HG02623 (cell line): Measurements from ENCODE around the gene KIAA1549.

Source experiments
- ATAC-seq: cut with Tn5 transposase; IDR thresholded peaks from one replicate; pipeline ENCODE4 v1.9.1; 2021; ENCODE audit warnings: moderate library complexity; ENCODE audit not compliant: unreplicated experiment

The KIAA1549 gene

DNA sequence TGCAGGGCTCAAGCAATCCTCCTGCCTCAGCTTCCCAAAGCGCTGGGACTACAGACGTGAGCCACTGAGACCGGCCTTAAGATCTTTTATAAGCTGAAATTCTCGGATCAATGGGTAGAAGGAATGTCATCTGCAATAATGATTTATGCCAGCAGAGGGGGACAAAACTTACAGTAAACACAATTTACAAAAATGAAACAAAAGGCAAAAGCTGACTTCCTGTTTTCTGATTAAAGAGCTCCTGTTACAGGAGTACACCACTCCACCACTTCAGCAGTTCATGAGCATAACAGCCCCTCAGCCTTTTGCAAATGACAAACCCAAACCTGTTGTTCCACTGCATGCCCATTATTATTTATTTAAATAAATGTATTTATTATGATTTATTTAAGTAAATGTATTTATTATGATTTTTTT, 94.7 kb downstream of the KIAA1549 start:
- peak; percentile 74 for ATAC-seq

DNA sequence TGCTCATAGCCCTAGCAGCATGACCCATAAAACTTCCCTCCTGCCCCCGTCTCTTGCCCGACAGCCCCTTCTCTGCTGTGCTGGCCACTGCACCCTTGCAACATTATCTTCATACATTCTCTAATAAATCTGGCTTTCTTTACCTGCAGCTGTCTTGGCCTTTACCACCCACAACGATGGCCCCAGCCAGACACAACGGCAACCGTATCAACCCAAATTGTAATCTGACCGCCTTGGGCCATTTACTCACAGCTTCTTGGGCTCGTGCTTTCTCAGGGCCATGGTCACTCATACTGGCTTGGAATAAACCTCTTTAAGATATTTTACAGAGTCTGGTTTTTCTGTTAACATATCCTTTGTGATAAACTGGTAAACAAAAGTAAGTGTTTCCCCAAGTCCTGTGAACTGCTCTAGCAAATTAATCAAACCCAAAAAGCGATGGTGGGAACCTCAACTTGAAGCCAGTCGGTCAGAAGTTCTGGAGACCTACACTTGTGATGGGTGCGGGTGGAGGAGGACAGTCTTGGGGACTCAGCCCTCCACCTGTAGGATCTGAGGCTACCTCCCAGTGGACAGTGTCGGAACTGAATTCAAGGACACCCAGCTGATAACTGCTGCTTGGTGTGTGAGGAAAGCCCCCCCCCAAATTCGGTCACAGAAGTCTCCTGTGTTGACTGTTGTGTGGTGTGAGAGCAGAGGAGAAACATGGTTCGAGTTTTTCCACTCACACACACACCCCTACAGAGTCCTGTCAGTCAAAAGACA, 95.6 kb downstream of the KIAA1549 start:
- ATAC-seq, result no peak

DNA sequence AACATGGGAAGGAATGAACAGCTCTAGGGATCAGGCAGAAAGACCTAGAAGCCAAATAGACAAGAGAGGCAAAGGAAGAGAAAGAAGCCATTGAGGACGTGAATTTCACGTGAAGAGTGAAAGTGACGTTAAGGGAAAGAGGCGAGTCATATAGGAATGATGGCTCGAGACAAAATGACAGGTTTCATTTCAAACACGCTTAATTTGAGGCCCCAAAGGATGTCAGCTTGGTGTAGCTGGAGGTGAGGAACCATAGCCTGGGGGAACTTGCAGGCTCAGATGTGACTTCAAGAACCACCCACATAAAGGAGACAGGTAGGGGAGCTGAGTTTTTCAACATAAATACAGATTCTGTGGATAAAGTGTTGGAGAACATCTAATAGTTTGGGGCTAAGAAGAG, 98.9 kb downstream of the KIAA1549 start:
- ATAC-seq, result no peak

DNA sequence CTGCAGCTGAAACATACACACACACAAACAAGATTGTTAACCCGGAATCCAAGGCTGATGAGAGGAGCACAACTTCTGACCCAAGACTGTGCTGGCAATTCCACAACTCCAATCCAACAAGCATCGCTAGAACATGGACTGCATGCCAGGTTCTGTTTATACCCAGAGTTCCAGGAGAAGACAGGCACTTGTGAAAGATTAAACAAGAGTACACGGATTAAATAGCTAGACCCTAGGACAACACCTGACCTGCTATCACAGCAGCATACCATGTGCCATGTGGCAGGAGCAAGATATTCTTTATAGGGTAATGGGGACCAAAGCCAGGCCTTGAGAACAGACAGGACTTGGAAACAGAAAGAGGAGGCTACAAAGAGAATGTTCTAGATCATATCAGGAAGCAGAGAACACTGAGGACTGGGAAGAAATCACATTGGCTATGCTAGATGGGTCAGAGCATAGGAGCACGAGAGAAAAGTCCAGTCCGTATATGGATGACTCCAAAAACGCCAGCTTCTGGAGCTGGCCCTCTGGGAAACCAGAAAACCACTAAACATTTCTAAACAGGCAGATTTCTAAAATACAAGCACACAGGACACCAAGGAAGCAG, 99.5 kb downstream of the KIAA1549 start:
- ATAC-seq, result no peak

DNA sequence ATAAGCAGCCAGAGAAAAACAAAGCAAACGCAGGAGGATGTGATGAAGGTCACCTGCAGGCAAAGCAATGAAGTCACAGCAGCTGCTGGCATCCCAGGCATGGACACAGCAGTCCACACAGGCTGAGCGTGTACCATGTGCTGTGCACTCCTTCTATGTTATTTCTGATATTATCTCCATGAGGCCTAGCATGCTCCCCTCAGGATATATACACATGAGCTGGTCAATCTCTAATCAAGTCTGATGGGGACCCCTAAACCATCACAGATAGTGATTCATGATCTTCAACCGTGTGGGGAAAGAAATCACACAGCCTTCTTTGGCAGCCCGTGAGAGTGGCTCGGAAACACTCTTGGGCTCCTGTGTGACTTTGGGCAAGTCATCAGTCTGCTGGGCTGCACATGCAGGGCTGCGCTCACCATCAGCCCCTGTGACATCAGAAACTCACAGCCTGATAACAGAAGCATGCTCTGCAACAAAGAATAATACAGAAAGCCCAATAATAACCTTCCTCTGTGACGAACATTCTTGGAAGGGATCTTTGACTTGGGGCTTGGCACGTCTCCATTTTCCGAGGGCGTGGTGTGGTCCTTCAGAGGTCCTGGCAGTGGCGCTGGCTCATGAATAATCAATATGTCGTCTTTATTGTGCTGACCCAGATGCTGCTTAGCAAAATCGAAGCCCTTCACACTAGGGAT, 100.2 kb downstream of the KIAA1549 start:
- no peak for ATAC-seq

DNA sequence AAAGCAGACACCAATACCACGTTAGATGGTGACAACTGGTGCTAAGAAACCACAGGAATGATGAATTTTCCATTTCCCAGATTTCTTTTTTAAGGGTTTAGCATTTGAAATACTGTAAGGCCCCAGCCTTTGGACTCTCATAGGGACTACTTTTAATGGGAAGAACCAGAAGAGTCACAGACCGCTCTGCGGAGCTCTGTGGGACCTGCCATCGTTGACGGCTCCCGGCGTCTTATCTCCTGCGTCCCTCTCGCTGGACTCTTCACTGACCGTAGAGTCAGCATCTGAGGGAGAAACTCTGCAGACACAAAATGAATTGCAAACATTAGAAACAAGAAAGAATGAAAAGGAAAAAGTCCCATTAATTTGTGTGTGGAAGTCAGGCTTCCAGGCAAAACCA, 101.8 kb downstream of the KIAA1549 start:
- ATAC-seq, result no peak

DNA sequence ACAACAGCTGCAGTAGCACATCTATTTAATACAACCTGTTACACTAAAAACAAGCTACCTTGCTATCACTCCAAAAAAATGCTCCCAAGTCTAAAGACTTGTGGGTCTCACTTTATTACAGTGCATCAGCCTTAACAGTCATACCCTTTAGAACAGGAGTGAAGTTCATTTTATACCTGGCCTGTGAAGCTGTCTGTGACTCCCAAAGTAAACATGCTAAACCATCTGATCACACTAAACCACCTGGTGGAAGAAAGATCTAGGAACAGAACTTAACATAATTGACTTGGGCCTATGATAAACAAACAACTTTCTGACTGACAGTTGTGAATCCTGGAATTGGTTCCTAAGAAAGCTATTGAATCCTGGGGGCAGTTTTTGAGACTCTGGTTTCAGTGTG, 102.3 kb downstream of the KIAA1549 start:
- no peak for ATAC-seq

DNA sequence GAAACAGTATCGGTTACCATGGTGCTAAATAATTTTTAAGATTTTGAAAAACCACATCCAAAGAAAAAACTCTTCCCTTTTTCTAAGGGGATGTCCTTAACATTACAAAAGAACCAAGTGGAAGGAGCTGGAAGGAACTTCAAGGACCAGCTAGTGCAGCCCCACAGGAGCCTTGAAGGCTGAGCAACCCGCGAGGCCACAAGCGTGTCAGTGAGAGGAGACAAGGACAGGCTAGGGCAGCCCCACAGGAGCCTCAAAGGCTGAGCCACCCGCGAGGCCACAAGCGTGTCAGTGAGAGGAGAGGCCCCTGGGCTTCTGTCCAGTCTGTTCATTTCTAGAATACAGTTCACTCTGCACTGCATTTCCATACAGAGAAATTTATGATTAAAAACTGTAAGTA, 103.1 kb downstream of the KIAA1549 start:
- no peak for ATAC-seq

DNA sequence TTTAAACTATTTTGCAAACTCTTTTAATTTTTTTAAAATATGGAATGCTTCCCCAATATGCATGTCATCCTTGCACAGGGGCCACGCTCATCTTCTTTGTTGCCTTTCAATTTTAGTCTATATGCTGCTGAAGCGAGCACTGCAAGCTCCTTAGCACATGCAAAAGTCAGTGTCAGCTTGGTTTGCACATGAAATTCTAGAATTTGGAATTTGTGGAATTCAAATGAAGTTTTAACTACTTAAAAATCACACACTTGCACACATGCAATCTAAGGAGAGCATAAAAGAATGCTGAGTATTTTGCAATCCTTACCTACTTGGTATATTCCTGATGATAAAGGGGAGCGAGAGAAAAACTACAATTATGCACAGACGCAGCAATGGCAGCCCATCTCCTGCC, 104.9 kb downstream of the KIAA1549 start:
- ATAC-seq, result no peak

DNA sequence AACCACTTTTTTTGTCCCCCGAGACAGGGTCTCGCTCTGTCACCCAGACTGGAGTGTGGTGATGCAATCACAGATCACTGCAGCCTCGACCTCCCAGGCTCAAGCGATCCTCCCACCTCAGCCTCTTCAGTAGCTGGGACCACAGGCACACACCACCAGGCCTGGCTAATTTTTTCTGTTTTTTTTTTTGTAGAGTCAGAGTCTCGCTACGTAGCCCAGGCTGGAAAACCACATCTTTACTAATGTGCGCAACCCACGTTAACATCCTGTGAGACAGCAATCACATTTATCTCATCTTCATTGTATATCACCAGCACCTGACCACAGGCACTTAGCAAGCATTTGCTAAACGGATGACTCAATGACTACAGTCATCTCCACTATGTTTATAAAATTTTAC, 105.4 kb downstream of the KIAA1549 start:
- ATAC-seq, result no peak

DNA sequence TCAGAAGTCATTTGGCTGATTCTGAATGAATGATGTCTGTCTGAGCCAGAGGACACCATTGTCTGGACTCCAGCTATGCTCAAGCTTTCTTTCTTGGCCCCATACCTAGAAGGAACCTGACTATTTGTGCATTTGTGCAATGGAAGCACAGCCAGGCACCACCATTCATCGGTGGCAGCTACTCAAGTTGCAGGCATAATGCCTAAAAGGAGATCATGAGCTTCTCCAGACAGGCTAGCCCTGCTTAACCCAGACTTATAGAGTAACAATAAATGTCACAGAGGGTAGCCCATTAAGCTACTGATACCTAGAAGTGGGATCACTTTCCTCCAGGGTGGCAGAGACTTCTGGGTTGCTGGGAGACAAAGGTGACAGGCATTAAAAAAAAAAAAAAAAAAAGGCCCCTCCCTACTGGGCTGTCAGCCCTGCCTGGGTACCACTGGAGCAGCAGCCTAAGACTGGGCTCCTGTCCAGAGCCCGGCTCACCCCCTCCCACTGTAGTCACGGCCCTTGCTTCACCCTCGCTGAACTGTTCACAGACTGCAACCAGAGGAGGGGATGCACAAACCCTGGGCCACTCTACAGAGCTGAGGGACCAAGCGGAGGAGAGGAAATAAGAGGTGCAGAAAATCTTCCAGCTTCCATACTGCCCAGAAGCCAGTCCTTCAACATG, 107.8 kb downstream of the KIAA1549 start:
- no peak for ATAC-seq

DNA sequence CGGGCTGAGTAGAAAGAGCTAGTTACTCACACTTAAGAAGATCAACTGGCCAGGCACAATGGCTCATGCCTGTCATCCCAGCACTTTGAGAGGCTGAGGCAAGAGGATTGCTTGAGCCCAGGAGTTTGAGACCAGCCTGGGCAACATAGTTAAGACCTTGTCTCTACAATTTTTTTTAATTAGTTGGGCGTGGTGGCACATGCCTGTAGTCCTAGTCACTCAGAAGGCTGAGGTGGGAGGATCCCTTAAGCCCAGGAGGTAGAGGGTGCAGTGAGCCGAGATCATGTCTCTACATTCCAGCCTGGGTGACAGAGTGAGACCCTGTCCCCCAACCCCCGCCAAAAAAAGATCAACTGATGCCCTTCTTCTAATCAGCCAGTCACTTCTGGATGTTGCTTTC, 108.6 kb downstream of the KIAA1549 start:
- no peak for ATAC-seq

DNA sequence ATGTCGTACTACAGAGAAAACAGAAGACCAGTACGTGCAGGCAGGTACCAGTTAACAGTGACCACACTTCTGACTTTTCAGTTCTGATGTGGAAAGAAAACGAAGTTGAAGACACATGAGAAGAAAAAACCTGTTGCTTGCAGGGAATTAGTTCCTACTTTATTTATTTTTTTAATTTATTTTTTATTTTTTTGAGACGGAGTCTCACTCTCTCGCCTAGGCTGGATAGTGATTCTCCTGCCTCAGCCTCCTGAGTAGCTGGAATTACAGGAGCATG, 109.4 kb downstream of the KIAA1549 start:
- no peak for ATAC-seq

DNA sequence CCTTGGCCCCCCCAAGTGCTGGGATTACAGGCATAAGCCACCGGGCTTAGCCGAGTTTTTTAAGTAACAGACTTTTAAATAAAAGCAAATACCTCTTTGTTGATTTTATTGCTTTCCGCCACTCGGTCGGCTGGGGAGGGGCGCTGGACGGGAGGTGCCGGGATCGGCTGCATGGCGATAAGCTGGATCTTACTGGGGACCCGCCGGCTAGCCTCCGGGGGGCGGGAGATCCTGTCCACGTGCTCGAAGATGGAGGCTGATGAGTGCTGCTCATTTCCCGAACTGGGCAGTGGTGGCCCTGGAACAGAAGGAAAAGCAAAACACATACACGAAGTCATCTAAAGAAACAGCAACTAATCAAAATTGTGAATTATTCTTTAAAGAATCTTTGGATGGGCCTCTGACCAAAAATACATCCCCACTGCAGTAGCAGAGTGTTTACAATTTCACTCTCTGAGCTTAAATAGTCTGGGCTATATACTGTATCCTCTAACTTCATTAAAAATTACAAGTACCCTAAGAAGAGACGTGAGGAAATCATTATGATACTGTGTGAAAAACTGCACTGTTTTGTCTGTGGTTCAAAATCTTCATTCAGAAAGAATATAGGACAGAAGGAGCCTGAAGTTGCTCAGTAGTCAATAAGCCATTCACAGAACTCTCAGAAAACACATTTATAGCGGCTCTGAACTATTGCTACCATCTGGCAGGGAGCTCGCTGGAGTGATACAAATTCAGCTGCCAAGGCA, 110.0 kb downstream of the KIAA1549 start:
- ATAC-seq, result no peak

DNA sequence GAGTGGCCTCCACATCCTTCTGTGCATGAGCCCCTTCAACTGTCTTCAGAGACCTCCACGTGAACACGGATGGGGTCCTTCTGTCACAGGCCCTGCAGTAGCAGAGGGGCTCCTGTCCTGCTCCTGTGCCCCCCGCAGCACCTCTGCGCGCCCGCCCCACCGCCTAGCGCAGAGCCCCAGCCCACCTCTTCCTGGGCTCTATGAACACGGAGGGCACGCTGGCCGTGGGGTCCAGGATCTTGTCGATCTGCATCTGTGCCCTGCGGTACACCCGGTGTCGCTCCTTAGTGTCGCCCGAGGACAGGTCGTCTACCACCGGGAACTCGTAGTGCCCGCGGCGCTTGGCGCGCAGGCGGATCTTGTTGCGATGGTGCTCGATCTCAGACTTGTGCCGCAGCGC, 111.8 kb downstream of the KIAA1549 start:
- no peak for ATAC-seq

DNA sequence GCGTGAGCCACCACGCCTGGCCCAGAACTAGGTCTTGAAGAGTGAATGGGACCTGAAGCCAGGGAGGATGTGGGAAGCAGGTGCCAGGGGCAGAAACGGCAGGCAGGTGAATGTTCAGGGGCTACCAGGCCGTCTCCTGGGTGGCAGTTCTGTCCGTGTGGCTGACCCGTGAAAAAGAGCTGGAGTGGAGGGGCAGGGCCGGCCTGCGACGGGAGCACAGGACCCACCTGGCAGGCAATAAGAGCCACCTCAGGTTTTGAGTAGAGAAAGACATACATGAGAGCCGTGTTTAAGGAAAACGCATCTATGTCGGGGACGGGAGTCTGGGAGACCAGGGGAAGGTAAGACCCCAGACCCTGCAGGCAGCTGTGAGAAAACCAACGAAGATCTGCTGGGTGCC, 112.5 kb downstream of the KIAA1549 start:
- no peak for ATAC-seq

DNA sequence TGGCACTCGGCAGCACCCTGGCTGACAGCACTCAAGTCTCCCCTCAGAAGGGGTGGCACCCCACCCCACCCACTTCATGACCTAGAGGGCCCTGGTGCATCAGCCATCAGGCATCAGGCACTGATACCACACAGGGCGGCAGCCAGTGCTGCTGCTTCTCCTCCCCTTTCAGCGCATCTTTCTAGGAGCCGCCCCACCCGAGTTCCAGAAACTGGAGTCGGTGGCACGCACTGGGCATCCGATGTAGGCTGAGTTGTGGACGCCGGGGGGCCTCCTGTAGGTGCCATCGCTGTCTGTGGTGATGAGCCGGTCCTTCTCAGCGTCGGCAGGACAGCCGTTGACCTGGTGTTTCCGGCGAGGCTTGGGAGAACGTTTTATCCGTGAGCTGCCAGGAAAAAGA, 113.4 kb downstream of the KIAA1549 start:
- ATAC-seq, result no peak

DNA sequence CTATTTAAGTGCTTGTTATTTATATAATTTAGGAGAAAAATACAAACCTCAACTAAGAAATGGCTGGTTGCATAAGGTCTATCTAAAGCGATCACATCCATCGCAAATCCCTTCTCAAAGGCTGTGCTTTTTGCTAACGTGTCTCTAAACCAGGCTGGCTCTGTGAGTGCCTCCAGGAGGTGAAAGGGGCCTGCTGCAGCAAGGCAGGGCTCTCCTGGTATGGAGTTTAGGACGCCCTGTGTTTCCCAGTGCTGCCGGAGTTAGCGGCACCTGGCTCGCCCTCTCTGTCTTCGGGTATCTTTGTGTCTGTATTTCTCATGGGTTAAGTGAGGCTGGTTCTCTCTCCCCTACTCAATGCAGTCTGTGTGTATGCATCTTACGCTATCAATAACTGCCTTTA, 114.8 kb downstream of the KIAA1549 start:
- ATAC-seq, result no peak

DNA sequence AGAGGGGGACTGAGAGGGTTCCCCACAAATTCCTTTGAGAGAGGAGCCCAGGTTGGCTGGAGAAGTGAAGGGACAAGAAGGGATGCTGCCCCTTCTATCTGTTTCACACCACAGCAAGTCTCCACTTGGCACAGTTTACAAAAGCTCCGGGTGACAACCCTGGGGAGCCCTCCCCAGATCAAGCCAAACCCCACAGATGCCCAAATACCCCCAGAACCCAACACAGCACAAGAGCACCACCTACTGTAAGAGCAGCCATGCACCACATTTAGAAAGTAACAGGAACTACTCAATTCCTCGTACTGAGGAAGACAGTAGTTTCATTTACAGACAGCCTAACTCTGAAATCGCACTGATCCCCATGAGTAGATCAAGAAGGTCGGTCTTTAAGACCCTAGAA, 115.3 kb downstream of the KIAA1549 start:
- ATAC-seq, result peak; percentile 64

DNA sequence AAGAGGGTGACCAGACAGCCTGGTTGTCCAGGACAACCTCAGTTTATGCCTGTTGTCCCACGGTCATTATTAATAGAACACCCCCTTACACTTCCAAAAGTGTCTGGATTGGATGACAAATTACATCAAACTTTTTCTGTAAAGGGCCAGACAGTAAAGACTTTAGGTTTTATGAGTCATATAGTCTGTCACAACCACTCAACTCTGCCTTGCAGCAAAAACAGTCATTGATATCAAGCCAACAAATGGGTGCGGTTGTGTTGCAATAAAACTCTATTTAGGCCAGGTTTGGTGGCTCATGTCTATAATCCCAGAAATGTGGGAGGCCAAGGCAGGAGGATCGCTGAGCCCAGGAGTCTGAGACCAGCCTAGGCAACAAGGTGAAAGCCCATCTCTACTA, 116.5 kb downstream of the KIAA1549 start:
- ATAC-seq, result no peak

DNA sequence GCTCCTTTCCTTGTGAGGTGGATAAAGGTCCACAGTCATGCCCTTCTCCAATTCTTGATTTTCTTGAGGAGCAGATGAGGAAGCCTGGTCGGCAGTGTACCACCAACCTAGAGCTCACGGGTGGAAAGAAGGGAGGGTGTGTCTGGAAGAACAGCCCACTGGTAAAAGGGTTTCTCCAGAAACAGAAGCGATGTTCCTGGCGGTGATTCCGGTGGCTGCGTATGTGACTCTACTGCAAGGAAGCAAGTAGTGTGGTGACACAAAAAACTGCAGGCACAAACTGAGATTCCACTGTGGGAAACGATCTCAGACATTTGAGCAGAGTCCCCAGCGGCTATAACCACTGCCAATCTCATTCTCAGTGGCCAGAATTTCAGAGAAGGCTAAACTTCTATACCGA, 117.3 kb downstream of the KIAA1549 start:
- ATAC-seq, result no peak
